A673 (cell line): ENCODE results near the gene GREB1L. TPM values are rescaled to one million over a fixed set of nuclear protein-coding genes. Genes with fewer than 3 reads are reported as not detected.

Experiments used
- BruUV-seq: library from RNA; stranded (reverse); fragments of 400-500 nt; replicated peaks from 2 replicates; lab custom pipeline; 2021; lab: Mats Ljungman, UMichigan
- CTCF ChIA-PET: fragments of 300-600 bp; sonication (Branson Sonifier 250); formaldehyde crosslinking; loops from one replicate; lab custom pipeline; 2022; ENCODE audit warnings: antibody characterized with exemption; lab: Charles Lee
- POLR2A ChIA-PET: fragments of 300-600 bp; sonication (Branson Sonifier 250); formaldehyde crosslinking; loops from one replicate; lab custom pipeline; 2022; ENCODE audit warnings: antibody characterized with exemption; ENCODE audit not compliant: low non-redundant PET; lab: Charles Lee
- DNase-seq: peaks from one replicate; pipeline ENCODE4 v3.0.0-alpha.2; 2015; ENCODE audit warnings: low spot score
- H3K27ac ChIP-seq: fragments of 200-600 bp; sonication (generic); 2 replicates; pipeline ENCODE4 v1.5.1; 2016; ENCODE audit warnings: mixed run types, low read depth, mild to moderate bottlenecking, mixed read lengths, antibody characterized with exemption, low read length; ENCODE audit not compliant: poor library complexity, severe bottlenecking
- H3K27me3 ChIP-seq: fragments of 200-600 bp; sonication (generic); replicated peaks from 2 replicates; pipeline ENCODE4 v1.6.1; 2017; ENCODE audit warnings: mixed run types, low read depth, mild to moderate bottlenecking, mixed read lengths, antibody characterized with exemption, low read length; ENCODE audit not compliant: insufficient read depth, poor library complexity
- H3K36me3 ChIP-seq: fragments of 200-600 bp; sonication (generic); 2 replicates; pipeline ENCODE4 v1.6.1; 2016; ENCODE audit warnings: mixed run types, mild to moderate bottlenecking, mixed read lengths, antibody characterized with exemption, low read length; ENCODE audit not compliant: insufficient read depth, poor library complexity, severe bottlenecking
- H3K4me1 ChIP-seq: fragments of 200-600 bp; sonication (generic); 2 replicates; pipeline ENCODE4 v1.6.1; 2017; ENCODE audit warnings: mixed run types, mild to moderate bottlenecking, mixed read lengths, antibody characterized with exemption, low read length; ENCODE audit not compliant: insufficient read depth, poor library complexity, severe bottlenecking
- H3K4me3 ChIP-seq: fragments of 200-600 bp; sonication (generic); 2 replicates; pipeline ENCODE4 v1.5.1; 2016; ENCODE audit warnings: low read depth, mixed run types, mild to moderate bottlenecking, mixed read lengths, low read length; ENCODE audit not compliant: poor library complexity, severe bottlenecking
- H3K9me3 ChIP-seq: fragments of 200-600 bp; sonication (generic); 2 replicates; pipeline ENCODE4 v1.6.1; 2016; ENCODE audit warnings: mixed run types, low read depth, mild to moderate bottlenecking, mixed read lengths, antibody characterized with exemption, low read length; ENCODE audit not compliant: poor library complexity, severe bottlenecking
- CTCF ChIP-seq: fragments of 300-800, 200-600 bp; sonication (generic); conservative IDR thresholded peaks from 2 replicates; pipeline ENCODE4 v1.5.1; 2017; ENCODE audit warnings: low read depth, mild to moderate bottlenecking, antibody characterized with exemption, low read length, moderate library complexity, mixed read lengths
- EZH2 ChIP-seq: fragments of 200-600 bp; sonication (generic); IDR thresholded peaks from 2 replicates; pipeline ENCODE4 v1.6.1; 2017; ENCODE audit warnings: borderline replicate concordance, low read depth, mild to moderate bottlenecking, mixed read lengths, antibody characterized with exemption, low read length; ENCODE audit not compliant: poor library complexity, severe bottlenecking
- intact Hi-C: fragments of 100-400 bp; cut with micrococcal nuclease; formaldehyde crosslinking; loops from one replicate; pipeline ENCODE4 v1.10.0; 2022; ENCODE audit not compliant: unreplicated experiment
- total RNA-seq: library from RNA; stranded (reverse); gene quantifications from 2 replicates; pipeline ENCODE4 v1.2.3, GENCODE V29; 2021

The GREB1L gene
- total RNA-seq, 1 experiment from 2014 or later, result 0.04 TPM

GRCh38 chr18:21383031-21383430 lies 141.0 kb downstream of the GREB1L start:
- CTCF ChIA-PET, result no interaction called here
- no peak overlapping the region for H3K27ac ChIP-seq
- no peaks in the 10 kb centered on the region for H3K36me3 ChIP-seq
- H3K27me3 ChIP-seq, result no peaks in the 10 kb centered on the region
- intact Hi-C loops, result no loop called here
- POLR2A ChIA-PET, result no interaction called here
- DNase-seq, result no peak
- H3K4me1 ChIP-seq, result no peaks in the 10 kb centered on the region
- no TSS peak for BruUV-seq
- H3K4me3 ChIP-seq, result no peak overlapping the region
- no peaks in the 10 kb centered on the region for H3K9me3 ChIP-seq
- no peak for TF ChIP-seq EZH2
- no peak for TF ChIP-seq CTCF

- Histone ChIP-seq H3K36me3 (no peaks in the 10 kb centered on the region), H3K9me3 (no peaks in the 10 kb centered on the region), H3K4me3 (no peak overlapping the region), H3K4me1 (no peaks in the 10 kb centered on the region), H3K27me3 (no peaks in the 10 kb centered on the region), H3K27ac (no peak overlapping the region)
- intact Hi-C loops, result no loop called here
- TF ChIP-seq CTCF, result no peak
- no peak for TF ChIP-seq EZH2
- no peak for DNase-seq
- BruUV-seq, result no TSS peak
- ChIA-PET POLR2A (no interaction called here), CTCF (no interaction called here)
Measured at GRCh38 chr18:21386523-21387240, 144.7 kb downstream of the GREB1L start.

GRCh38 chr18:21387886-21388285 lies 145.9 kb downstream of the GREB1L start:
- TF ChIP-seq CTCF (no peak), EZH2 (no peak)
- Histone ChIP-seq H3K27me3 (no peaks in the 10 kb centered on the region), H3K9me3 (no peaks in the 10 kb centered on the region), H3K4me1 (no peaks in the 10 kb centered on the region), H3K27ac (no peak overlapping the region), H3K4me3 (no peak overlapping the region), H3K36me3 (no peaks in the 10 kb centered on the region)
- ChIA-PET POLR2A (no interaction called here), CTCF (interaction anchor here (0.6 kb wide), 1 partner anchor 96 kb away, joined by 3 read pairs; no protein-coding TSS in a partner anchor)
- no peak for DNase-seq
- intact Hi-C loops, result no loop called here
- BruUV-seq, result no TSS peak
